Vagina (tissue), 2 donors: ENCODE measurements around the gene ZNF524.

Experiments used
- CTCF ChIP-seq, 3 experiments: fragments of 450-650 bp in 2 of 3; fragments of 200-600 bp in 1 of 3; sonication (generic) in 1 of 3; IDR thresholded peaks; one replicate each; pipeline ENCODE4 v1.5.1; 2017 to 2019; ENCODE audit warnings: antibody characterized with exemption in 3 of 3, mild to moderate bottlenecking in 2 of 3, moderate library complexity in 2 of 3
- POLR2A ChIP-seq, 2 donors: fragments of 450-650 bp; IDR thresholded peaks; one replicate each; pipeline ENCODE4 v1.6.1; 2017; ENCODE audit warnings: antibody characterized with exemption in 2 of 2, mild to moderate bottlenecking in 2 of 2, moderate library complexity in 2 of 2
- POLR2AphosphoS5 ChIP-seq, 2 donors: sonication (generic); formaldehyde crosslinking; IDR thresholded peaks; one replicate each; pipeline ENCODE4 v1.9.0; 2017; ENCODE audit warnings: antibody characterized with exemption in 2 of 2, mild to moderate bottlenecking in 2 of 2, low read depth in 1 of 2; ENCODE audit not compliant: insufficient read depth in 1 of 2

DNA sequence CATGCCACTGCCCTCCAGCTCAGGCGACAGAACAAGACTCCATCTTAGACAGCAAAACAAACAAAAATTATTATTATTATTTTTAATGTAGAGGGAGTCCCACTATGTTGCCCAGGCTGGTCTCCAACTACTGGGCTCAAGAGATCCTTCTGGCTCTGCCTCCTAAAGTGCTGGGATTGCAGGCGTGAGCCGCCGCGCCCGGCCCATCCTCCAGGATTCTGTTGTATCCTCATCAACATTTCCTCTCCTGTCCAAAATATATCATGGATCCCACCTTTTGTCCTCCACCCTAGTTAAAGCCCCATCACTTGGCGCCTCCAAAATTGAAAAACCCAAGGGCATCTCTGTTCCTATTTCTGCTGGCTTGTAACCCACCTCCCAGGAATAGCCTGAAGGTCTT is 23.0 kb downstream of the ZNF524 start:
- no peak for TF ChIP-seq CTCF (IDR thresholded peaks at IDR 0.05)
- no peak for TF ChIP-seq POLR2A (IDR thresholded peaks at IDR 0.05)
- TF ChIP-seq POLR2AphosphoS5 (IDR thresholded peaks at IDR 0.05; ENCODE audit: insufficient read depth in 1 of 2, low read depth in 1 of 2) = no peak
